T-helper 22 cell (primary cell): ENCODE measurements around the gene CADPS2.

Experiments used
- DNase-seq: peaks from one replicate; pipeline ENCODE4 v3.0.0-alpha.2; 2020; ENCODE audit warnings: low read depth

The CADPS2 gene

DNA sequence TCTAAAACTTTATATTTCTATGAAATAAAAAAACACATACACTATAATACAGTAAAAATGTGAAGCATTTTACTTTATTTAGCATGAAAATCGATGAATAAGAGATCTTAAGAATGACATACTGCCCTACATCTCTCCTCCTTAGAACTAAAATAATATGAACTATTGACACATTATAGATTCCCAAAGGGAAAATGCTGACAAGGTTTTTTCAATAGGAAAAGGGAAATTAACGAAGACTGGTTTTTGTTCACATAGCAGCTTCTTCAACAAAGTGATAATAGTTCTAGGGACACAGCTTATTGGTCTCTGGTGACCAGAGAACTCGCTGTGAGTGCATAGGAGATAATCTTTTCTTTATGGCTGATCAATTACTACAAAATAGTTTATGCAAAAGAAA is 523.8 kb downstream of the CADPS2 start:
- DNase-seq: no peak

GRCh38 chr7:122354656-122355055 is 531.6 kb downstream of the CADPS2 start:
- no peak for DNase-seq

DNA sequence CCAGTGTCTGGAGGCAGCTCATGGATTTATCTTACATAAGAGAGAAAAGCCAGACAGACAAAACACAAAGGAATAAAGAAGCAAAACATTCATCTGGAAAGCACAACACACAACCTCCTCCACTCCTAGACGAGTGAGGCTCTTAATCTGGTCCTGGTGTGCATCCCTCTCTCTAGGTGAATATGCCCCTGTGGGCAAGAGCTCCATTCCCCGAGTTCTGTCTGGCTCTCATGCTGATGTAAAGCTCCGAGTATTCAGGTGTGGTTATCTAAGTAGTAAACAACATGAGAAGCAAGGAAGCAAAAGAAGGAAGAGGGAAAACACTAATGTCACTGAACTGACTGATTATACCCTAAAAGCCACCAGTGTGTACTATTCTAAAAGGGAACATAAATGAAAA is 533.8 kb downstream of the CADPS2 start:
- DNase-seq: no peak

DNA sequence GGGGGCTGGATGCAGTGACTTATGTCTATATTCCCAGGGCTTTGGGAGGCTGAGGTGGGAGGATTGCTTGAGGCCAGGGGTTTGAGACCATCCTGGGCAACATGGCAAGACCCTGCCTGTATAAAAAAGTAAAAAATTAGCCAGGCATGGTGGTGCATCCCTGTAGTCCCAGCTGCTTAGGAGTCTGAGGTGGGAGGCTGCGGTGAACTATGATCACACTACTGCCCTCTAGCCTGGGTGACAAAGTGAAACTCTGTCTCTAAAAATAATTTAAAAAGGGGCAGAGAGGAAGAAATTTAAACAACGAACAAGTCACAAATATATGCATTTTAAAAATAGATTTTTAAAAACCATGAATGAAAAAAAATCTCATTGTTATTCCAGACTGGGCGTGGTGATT is 535.6 kb downstream of the CADPS2 start:
- DNase-seq: no peak

DNA sequence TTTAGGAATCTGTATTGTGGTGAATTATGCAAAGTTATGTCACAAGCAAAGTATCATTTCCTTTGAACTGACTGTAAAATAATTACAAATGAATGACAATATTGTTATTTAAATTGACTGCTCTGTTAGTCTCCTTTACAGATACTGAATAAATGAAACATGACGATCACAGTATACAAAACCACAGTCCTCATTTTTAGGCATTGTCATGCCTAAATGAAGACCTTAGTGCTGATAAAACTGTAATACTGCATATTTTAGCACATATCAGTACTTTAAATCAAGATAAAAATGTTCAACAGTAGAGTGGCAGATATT is 542.0 kb downstream of the CADPS2 start:
- no peak for DNase-seq

DNA sequence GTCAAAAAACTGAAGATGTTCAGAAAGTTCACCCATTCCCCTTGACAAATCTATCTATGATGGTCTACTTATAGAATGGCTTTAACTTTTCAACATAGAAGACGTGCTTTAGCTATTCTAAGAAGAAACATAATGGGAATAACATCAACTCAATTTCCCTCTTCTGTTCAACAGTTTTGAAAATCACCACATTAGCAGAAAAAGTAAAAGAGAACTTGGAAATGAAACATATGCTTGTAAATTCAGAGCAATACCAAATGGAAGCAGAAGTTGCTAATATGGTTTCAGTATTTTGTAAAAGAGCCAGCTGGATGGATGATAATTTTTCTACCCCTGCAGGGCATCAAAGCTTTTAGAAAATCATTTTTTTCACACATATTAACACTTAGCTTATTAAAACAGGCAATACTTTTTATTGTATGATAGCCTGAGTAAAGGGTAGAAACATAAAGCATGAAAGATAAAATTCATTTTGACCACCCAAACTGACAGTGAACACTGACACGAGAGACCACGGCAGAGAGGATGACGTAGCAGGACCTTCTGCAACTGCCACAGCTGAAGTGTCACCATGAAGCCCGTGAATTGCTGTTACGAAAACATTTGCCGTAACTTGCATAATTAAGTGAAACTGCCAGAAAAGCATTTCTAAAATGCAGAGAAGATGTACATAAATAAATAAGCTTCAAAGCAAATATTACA is 542.5 kb downstream of the CADPS2 start:
- no peak for DNase-seq

- DNase-seq: no peak
These were observed 545.8 kb downstream of the CADPS2 start for GRCh38 chr7:122340427-122340826.

GRCh38 chr7:122339145-122339904 is 546.9 kb downstream of the CADPS2 start:
- DNase-seq: no peak

DNA sequence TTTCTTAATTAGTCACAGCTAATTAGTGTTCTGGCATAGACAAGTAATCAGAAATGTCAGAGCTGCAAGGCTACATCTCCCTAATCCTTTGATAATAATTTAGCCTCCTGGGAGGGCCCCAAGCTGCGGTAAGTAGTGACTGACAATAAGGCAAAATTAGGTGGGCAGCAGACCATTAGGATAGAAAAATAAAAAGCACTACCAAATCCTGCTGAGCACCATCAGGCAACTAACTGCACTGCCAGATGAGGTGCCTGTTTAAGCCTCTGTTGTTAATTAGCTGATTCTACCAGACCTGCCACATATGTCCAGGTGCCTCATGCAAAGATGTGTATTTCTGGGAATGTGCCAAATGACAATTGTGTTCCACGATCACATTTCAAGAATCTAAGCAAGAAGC is 549.2 kb downstream of the CADPS2 start:
- no peak for DNase-seq

DNA sequence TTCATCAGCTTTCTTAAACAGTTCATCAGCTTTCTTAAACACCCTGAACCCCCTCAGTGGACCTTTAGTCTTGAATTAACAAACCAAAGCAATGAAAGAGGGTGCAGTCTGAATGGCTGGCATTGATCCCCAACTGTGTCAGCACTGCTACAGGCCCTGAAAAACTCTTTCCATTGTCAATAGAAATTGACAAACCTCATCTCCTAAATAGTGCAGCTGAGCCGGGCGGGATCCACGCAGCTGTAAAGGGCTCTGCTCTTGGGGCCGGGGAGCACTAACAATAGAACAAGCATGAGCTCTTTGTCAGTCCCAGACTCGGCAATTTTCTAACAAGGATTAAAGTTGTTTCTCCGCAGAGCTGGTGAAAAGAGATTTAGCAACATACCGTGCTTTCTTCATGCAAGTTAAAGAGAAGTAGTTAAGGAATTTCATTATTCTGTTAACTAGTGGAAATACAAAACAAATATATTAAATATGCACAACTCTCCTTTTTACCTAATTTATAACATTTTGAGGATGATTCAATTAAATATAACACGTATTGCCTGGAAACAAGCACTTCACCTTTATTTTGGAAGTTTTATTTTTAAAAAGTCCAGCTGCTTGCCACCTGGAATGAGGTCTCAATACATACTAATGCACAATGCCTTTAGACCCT is 557.0 kb downstream of the CADPS2 start:
- no peak for DNase-seq

GRCh38 chr7:122327969-122328368 is 558.3 kb downstream of the CADPS2 start:
- no peak for DNase-seq

DNA sequence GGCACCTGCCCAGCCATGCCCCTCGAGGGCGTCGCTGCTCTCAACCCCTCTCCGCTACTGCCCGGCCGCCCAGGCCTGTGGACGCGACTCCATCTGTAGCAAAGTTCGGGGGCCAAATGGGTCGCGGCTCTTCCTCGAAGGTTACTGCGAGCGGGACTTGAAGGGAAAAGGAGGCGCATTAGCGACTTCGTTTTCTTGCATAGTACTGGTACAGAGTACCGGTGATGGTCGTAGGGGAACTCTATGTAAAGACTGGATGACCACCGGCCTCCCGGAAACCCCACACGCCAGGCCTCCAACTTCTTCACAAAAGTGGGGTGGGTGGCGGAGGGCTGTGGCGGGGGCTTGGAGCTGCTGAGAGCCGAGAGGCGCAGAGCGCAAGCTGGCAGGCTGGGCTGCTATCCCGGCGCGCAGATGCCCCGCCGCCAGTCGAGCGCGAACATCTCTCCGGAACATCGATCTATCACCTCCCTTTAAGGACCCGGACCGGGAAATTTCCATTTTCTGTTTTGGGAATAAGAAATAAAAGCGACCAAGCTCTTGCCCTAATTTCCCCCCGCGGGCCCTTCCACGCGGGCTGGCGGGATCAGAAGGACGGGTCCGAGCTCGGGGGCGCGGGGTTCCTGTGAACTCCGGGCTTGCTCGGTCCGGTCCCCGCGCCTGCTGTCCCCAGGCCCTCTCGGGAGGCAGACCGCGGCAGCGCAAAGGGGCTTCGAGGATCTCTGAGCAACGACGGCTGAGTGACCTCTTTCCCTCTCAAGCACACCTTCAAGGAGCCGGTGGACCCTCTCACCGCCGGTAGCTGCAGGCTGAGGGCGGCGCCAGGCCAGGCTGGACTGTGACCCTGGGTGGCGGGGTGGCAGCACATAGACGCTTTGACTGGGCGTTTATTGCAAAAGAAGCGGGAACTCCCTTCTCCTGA is 569.5 kb downstream of the CADPS2 start:
- no peak for DNase-seq

GRCh38 chr7:122315507-122316466 is 570.5 kb downstream of the CADPS2 start:
- DNase-seq: no peak

GRCh38 chr7:122314284-122314683 is 572.0 kb downstream of the CADPS2 start:
- no peak for DNase-seq

GRCh38 chr7:122312789-122313188 is 573.5 kb downstream of the CADPS2 start:
- DNase-seq: no peak

DNA sequence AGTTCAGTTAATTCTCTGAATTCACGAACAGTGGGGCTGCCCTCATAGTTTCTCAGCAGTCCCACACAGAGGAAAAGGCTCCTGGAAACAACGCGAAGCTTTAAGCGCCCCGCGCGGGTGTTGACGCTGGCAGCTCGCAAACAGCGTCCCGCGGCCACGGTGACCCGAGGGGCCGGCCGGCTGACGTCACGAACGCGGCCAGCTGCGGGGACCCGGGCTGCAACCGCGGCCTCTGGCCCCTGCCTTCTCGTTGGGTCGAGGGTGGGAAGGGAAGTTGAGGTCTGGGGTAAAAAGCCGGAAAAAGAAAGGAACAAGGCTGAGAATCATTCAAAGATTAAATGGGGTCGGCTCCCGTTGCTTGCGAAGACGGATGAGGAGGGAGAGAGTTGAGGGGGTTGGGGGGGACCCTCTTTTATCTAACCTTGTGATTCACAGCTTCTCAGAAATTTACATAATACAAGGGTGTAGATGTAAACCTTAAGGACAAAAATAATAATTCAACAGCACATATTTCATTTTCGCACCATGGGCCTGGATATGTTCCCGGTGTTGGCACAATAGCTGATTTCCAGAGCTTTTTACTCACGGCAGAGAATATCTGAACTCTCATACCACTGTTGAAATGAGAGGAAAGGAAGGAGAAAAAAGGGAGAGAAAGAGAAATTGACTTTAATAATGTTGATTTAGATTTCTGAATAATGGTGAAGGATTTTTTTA is 574.4 kb downstream of the CADPS2 start:
- DNase-seq: no peak

GRCh38 chr7:122311050-122311700 is 575.1 kb downstream of the CADPS2 start:
- DNase-seq: no peak

GRCh38 chr7:122310119-122311021 is 575.9 kb downstream of the CADPS2 start:
- no peak for DNase-seq

DNA sequence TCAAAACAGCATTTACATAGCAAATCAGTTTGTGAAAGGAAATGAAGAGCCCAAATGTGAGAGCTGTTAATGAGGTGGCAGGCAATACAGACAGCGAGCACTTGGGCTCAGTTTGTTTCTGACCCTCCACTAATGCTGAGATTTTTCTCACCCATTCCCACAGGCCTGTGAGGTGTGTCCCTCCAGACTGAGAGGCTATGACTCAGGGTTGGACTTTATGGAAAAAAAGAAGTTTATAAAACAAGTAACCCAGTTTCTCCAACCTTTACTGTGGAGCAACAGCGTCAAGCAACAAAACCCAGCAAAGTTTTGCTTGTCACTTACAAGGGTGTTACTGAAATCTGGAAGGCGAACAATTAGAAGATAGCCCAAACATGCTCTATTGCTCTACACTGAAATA is 576.8 kb downstream of the CADPS2 start:
- DNase-seq: no peak
